ENCODE data around the gene PACSIN2.
"Not testable (repeated sequence)": the region's sequence is repeated elsewhere in the genome, so short reads cannot be mapped to it uniquely, and the experiment has no call there.

PACSIN2 gene

DNA sequence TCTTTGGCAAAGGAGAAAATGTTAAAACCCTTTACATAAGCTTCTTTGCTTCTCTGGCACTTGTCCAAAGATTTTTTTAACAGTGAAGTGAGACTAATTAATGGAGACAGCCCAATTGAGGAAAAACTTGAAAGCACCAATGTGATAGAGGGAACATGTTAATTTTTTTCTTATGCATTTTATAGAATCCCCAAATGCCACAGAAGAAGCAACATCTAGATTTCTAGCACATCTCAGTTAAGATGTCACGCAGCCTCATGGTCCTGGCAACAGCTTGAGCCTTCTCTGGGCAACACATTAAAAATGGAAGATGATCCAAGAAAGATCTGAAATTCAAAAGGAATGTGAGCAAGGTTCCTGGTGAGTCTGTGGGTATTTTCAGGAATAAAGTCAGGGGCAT is 48.5 kb downstream of the PACSIN2 start:
- no peak for DNase-seq (ENCODE audit: low read depth, low spot score)

DNA sequence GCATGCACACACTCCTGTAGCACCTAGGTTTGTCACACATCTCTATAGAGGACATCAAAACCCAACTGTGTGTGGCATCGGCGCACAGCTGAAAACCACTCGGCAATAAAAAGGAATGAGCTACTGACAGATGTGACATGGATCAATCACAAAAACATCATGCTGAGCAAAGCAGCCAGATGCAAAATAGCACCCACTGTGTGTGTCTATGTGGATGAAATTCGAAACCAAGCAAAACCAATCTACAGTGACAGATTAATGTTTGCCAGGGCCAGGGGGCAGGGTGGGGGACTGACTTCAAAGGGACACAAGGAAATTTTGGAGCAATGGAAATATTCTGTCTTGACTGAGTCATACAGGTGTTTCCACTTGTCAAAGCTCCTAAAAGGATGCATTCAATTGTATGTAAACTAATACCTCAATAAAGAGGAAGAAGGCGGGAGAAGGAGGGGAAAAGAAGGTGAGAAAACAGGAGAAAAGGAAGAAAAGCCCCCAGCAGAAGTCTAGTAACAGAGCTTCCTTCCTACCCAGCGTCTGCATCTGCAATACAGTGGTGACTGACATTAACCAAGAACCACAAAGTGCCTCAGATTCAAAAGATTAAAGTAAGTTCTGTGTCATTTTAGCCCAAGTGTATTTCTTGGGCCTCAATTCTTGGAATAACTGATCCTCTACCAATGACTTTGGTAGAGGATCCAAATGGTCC is 49.8 kb downstream of the PACSIN2 start:
- DNase-seq (ENCODE audit: low read depth, low spot score) = peak; percentile 14

DNA sequence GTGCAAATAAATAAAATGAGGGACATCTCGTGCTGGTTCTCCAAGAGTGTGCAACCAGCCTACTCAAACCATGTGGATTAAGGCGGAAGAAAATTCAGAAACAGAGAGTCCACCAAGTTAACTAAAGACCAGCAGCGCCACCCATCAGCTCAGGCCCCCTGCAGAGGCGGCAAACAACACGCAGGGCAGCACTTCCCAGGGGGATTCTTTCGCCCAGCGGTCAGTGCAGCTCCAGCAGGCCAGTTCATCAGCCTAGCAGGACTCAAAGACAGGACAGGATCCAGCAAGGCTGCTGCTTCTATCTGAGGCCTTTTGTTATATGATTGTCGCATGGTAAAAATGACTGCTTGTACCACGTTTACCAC is 51.7 kb downstream of the PACSIN2 start:
- DNase-seq (ENCODE audit: low read depth, low spot score) = no peak

DNA sequence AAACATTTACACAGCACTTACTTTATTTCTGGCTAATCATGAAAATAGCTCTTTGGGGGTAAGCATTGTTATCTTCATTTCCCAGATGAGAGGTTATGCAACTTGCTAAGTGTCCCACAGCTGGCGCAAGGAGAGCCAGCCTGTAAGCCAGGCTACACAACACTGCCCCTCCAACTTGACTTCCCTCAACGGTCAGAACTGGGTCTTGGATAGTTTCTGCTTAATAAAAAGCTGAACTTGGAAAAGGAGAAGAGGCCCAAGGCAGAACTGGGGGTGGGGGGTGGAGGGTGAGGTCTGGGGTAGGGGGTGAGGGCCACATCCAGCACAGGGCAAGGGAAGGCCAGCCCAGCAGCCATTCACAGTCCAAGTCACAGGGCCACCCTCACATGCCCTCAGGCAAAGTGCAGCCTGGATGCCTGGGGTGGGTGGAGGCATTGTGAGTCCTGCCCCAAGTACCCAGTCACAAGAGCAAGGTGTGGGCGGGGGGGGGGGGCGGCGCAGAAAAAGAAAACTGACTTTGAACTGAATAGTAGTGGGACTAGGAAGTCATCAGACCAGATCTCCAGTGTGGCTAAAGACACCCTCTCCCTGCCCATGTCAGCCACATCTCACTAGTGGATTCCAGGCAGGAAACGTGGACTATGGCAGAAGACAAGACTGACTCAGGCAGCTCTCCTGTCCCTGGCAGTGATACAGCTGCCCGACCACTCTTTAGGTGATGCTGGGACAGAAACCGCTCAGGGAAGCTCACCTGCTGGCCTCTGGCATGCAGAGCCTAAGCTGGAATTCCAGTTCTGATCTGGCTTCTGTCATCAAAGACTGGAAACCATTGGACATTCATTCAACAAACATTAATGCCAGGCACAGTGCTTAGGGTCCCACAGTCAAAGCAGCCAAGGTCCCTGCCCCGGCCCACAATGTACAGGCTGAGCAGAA is 52.4 kb downstream of the PACSIN2 start:
- no peak for DNase-seq (ENCODE audit: low read depth, low spot score)

DNA sequence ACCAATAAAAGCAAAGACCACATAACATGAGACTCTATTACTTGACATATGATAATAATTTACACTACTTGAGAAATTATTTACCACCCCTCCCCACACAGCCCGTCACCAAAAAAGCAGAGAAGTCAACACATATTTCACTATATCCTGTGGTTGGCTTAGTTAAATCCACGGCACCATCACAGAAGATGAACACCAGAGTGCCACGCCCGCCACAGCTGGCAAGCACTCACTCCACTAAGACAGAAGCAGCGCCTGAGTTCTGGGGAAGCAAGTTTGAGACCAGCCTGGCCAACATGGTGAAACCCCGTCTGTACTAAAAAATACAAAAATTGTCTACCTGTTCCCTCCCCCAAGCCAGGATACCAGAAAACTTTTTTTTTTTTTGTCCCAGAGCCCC is 53.1 kb downstream of the PACSIN2 start:
- DNase-seq (ENCODE audit: low read depth, low spot score) = no peak

DNA sequence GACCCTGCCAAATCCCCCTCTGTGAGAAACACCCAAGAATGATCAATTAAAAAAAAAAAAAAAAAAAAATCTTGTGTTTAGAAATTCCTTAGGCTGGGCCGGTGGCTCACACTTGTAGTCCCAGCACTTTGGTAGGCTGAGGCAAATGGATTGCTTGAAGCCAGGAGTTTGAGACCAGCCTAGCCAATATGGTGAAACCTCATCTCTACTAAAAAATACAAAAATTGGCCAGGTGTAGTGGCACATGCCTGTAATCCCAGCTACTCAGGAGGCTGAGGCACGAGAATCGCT is 53.6 kb downstream of the PACSIN2 start:
- DNase-seq (ENCODE audit: low read depth, low spot score) = not testable (repeated sequence)

DNA sequence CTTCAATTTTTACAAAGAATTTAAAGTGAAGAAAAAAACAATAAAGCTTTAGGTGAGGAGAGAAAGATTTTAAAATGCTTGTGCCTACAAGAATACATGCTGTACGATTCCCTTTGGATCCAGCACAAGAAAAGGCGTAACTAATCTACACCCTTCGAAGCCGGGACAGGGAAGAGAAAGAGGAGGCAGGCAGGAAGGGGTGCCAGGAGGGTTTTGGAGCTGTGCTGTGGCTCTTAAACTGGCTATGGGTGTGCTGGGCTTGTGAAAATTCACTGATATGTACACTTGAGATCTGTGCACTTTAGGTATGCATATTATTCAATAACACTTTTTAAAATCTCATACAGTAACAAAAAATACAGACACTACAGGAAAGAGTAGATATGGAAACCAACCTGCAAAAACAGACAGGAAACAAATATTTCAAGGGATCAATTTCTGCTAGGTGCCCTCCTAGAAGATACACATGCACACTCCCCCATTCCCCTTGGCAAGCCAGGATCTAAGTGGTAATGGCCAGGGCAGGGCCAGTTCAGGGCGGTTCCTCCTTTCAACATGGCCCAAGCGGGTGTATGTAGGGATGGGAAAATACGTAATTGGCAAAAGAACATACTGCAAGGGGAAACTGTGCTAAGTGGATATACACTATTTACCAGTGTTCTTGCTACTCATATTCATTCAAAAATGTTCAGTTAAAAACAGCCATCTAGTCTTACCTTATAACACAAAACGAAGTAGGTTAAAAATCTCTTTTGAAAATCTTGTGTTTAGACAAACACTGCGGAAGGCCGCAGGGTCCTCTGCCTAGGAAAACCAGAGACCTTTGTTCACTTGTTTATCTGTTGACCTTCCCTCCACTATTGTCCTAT is 54.2 kb downstream of the PACSIN2 start:
- DNase-seq (ENCODE audit: low read depth, low spot score) = no peak

DNA sequence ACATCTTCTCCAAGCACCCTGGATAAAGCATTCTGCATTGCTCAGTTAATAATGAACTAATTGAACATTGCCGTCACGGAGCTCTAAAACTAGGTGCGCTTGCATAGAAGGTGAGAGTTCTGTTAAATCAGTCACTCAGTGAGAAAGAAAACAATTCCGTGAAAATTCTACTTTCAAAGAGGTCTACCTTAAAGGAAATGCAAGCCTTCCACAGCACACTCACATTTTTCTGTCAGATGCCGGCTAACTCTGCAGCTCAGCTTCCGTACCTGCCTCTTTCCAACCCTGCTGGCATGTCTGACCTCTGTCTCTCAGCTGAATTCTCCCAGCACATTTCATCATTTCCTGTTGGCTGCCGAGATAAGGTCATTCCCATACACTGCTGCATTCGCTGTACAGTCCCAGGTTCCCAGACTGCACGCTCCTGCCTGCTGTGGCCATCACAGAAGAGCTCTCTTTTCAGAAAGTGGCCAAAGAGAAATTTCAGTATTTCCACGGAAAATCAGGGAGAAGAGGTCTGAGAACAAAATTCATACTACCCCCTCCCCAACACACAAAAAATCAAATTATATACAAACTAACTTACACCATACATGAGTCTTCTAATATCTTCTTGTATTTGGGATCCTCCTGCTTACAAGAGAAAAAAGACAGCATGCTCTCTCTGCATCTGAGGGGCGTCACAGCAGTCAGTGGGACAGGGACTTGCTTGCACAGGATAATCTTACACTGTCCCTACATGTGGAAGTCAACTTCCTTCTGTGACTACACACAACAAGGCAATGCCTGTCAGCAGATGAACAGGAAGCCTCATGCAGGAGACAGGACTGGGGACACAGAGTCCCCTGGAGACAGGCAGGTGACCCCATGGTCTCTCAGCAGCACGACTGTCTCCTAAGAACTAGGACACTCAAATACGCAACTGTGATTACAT is 55.1 kb downstream of the PACSIN2 start:
- DNase-seq (ENCODE audit: low read depth, low spot score) = no peak

DNA sequence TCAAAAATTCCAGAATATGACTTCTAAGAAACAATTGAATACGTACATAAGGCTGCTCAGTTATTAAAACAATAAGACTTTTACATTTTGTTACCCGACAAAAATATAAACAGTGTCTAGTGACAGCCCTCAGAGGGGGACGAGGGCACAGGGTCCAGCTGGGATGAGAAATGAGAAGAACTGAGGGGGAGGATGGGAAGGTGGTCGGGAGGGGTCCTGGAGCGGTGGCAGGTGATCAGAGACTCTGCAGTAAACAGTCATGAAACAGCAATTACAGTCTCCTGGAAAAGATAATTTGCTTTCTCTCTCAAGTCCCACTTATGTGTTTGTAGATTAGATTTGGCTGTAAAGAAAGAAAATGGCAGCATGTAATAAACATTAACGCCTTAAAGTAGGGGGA is 56.0 kb downstream of the PACSIN2 start:
- no peak for DNase-seq (ENCODE audit: low read depth, low spot score)

DNA sequence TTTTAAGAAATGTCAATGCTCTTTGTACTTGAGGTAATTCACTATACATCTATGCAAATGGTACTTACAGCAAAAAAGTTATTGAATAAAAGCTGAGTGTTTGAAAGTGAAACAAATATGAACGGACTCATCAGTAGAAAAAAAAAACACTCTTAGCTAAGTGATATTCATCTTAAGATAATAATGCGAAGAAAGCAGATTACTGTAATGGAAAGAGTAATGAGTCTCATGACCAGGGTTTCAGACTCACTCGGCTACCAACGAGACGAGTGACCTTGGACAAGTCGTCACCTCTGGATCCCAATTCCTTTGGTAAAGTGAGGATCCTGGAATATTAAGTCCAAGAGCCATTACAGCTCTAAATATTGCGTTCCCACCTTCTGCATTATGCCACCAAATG is 57.0 kb downstream of the PACSIN2 start:
- no peak for DNase-seq (ENCODE audit: low read depth, low spot score)

DNA sequence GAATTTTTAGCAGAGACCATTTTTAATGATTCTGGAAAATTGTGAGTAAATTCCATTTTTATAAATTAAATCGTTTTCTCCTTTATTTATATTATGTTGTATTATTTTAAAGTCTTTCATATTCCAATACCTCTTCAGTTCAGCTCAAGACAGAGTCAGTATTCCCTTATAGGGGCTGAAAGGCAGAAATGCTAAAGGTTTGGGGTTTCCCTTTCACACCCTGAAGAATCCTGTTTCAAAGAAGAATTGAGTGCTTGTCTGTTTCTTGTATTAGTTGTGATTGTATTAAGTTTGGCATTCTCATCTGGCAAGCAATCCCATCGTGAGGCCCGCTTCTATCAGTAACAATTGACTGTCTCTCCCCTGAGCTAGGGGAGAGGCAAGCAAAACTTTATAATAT is 57.4 kb downstream of the PACSIN2 start:
- DNase-seq (ENCODE audit: low read depth, low spot score) = no peak

DNA sequence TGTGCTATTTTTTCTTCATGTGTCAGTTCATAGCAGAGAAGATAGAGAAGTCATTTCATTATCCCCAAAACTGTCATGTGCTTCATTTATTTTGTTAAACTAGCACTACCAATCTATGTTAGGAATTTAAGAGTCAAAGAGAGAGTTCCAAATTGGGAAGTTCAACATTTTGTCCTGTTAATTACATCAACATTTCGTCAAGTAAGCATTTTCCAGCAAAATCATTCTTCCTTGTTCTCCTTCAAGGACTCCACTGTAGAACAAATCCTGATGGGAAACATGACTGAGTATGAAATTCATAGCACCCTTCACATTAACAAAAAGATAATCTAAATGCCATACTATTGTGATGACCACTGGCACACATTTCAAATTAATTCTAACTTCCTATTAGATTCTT is 59.1 kb downstream of the PACSIN2 start:
- no peak for DNase-seq (ENCODE audit: low read depth, low spot score)

DNA sequence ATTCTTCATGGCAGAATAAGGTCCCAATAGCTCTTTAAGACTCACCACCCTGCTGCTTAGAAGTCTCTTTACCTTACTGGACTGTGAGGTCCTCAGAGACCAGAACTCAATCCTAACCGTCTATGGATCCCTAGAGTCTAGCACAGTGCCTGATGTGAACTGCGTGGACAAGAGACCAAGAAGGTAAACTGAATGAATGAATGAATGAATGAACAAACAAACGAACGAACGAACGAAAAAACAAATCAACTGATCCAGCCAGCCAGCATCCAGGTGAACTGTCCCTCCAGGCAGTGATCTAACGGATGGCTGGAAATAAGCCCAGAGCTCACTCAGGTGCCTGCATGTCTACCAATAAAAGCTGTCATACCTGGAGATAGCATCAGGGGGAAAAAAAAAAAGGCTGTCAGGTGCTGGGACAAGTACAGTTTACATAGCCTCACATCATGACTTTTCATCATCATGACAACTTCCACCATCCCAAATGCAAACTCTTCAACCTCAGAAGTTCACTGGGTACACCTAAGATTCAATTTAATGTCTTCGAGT is 59.8 kb downstream of the PACSIN2 start:
- no peak for DNase-seq (ENCODE audit: low read depth, low spot score)

DNA sequence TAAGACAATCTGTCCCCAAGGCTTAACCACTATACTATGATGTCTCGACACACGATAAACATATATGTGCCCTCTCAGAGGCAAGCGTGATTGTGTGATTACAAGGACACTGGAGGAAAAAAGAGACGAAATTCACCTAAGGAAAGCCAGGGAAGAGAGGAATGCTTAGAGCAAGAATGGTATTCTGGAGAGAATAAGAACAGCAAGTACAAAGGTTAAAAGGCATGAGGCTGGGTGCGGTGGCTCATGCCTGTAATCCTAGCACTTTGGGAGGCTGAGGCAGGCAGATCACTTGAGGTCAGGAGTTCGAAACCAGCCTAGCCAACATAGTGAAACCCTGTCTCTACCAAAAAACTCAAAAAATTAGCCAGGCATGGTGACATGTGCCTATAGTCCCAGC is 61.2 kb downstream of the PACSIN2 start:
- not testable (repeated sequence) for DNase-seq (ENCODE audit: low read depth, low spot score)

DNA sequence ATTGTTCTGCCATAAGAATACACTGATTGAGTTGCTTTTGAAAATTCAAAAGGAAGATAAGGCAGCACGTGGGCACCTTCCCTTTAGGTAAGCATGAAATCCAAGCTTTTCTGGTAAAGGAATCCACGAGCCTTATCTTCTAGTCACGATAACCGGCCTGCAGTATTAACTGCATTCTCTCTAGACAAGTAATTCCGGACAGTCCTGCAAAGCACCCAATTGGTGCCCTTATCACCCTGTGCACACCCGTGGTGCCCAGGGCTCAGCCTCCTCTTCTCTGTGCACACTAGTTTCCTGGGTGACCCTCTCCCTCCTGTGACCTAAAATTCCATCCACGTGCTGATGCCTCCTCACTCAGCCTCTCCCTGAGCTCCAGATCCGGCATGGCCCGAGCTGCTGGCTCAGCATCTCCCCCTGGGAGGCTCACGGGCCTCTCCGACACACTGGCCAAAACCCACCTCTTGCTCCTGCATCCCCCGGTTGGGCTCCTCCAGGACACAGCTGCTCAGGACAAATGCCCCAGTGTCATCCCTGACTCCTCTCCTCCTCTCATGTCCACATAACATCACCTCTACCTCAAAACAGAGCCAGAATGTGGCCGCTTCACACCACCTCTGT is 63.7 kb downstream of the PACSIN2 start:
- no peak for DNase-seq (ENCODE audit: low read depth, low spot score)

DNA sequence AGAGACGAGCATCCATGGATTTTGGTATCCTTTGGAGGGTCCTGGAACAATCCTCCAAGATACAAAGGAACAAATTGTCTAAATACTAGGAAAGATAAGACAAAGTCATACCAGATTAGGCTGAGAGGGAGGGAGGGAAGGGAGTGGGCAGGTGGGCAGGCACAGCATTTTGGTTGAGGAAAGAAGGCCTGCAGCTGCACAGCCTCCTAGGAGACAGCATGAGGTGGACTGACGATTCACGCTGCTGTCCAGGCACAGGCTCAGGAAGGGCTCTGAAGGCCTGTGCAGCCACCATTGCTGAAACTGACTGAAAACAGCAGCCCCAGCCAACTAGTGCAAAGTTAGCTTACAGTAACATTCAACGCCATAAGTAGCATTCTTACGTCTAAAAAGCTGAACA is 64.7 kb downstream of the PACSIN2 start:
- no peak for DNase-seq (ENCODE audit: low read depth, low spot score)

DNA sequence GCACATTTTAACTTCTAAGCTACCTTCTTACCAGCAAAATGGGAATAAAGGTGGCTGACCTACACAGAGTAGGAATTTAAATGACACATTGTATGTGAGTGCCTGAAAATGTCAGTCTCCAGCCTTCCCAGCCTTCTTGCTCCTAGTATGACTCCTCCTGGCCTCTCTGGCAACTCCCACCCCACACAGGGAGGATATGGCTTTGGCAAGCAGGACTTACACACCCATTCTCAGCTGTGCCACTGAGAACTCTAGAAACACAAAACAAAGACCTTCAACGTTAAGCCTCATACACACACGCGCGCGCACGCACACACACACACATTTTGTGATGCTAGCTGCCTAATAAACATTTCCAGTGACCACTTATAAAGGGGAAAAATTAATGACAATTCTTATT is 65.8 kb downstream of the PACSIN2 start:
- DNase-seq (ENCODE audit: low read depth, low spot score) = no peak

DNA sequence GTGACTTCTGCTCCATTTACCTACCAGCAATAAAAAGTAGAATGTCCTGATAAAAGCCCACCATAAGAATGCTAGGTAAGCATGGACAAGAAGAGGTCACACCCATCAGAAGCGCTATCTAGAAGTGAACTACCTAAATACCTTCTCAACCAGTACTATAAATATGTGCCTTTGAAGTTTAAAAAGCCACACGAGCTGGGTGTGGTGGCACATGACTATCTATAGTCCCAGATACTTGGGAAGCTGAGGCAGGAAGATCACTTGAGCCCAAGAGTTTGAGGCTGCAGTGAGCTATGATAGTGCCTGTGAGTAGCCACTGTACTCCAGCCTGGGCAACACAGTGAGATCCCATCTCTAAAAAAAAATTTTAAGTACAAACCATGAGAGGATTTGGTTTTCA is 66.7 kb downstream of the PACSIN2 start:
- DNase-seq (ENCODE audit: low read depth, low spot score) = no peak

DNA sequence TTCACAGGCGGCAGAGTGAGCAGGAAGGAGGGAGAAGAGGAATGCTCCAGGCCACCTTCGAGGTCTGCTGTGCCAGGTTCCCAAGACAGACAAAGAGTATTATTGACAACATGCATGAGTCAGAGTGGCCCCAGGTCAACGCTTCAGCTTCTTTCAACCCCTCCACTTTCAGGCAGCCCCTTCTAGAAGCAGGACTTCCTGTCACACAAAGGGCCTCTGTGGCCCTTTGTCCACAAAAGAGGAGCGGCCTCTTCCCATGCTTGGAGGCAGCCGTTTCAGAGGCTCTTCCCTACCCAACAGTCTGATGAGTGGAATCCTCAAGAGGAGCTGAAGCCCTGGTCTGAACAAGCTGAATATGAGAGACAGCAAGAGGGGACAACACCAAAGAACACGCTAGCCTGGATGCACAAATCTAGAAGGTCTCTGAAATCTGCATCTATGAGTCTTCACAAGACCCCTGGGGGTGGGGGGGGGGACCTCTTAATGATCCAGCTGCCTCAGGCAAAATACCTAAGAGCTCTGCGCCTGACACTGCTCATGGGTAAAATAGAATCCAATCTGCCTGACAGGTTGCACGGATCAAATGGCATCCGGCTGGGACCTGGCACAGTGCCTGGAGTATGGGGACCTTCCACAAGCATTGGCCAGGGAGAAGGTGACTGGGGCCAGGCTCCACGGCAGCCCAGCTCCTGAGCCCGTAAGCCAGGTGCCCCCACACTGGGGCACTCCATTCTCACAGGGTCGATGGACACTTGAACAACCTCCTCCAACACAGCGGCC is 67.5 kb downstream of the PACSIN2 start:
- DNase-seq (ENCODE audit: low read depth, low spot score) = no peak
